HepG2 (cell line): ENCODE data around the gene KRTAP17-1. TPM values are rescaled to one million over a fixed set of nuclear protein-coding genes. Genes with fewer than 3 reads are reported as not detected.

ENCODE experiments used
- ATAC-seq: fragments of 200-7000 bp; cut with Tn5 transposase; 3 replicates; pipeline ENCODE4 v1.9.1; 2020; ENCODE audit warnings: mild to moderate bottlenecking, moderate library complexity
- BruUV-seq: library from RNA; stranded (reverse); fragments of 400-500 nt; replicated peaks from 2 replicates; lab custom pipeline; 2021; lab: Mats Ljungman, UMichigan
- CTCF ChIA-PET: fragments of 300-600 bp; formaldehyde crosslinking; extraction: SDS; loops from one replicate; lab custom pipeline; 2021; ENCODE audit warnings: low total read pairs, inconsistent platforms, low intra/inter-chr PET ratio; lab: Yijun Ruan, JAX
- POLR2A ChIA-PET: fragments of 350-600 bp; sonication (Branson Sonifier 250); formaldehyde crosslinking; loops from one replicate; lab custom pipeline; 2020; ENCODE audit warnings: antibody characterized with exemption, inconsistent platforms; lab: Yijun Ruan, JAX
- DNase-seq: peaks from one replicate; pipeline ENCODE4 v3.0.0-alpha.2; 2015; ENCODE audit warnings: low spot score
- FAIRE-seq: peaks from 3 replicates; lab custom pipeline; 2011; peaks lifted over from hg19 to GRCh38; lab: Jason Lieb, UNC
- H2AFZ ChIP-seq: one replicate; pipeline ENCODE4 v1.6.1; 2011; ENCODE audit warnings: low read length, inconsistent platforms
- H3K27ac ChIP-seq: fragments of 300-600 bp; 3 replicates; pipeline ENCODE4 v1.8.0; 2011; ENCODE audit warnings: mixed run types, mild to moderate bottlenecking, mixed read lengths, low read length, inconsistent platforms; ENCODE audit not compliant: insufficient read depth; ENCODE audit errors: extremely low read length
- H3K27me3 ChIP-seq, 2 experiments: fragments of 200-600 bp in 1 of 2; 2 replicates in 1 of 2; 3 replicates in 1 of 2; pipeline versions ENCODE4 v1.6.0 to v1.8.0; 2011; ENCODE audit warnings: low read length in 2 of 2, mild to moderate bottlenecking in 2 of 2, moderate library complexity in 2 of 2, inconsistent platforms in 1 of 2; ENCODE audit not compliant: insufficient read depth in 2 of 2, control insufficient read depth in 1 of 2
- H3K36me3 ChIP-seq, 2 experiments: fragments of 200-600 bp in 1 of 2; replicated peaks in 1 of 2; 2 replicates in 1 of 2; 3 replicates in 1 of 2; pipeline versions ENCODE4 v1.5.1 to v1.8.0; 2011; ENCODE audit warnings: low read length in 2 of 2, inconsistent platforms in 1 of 2; ENCODE audit not compliant: insufficient read depth in 2 of 2, control insufficient read depth in 1 of 2
- H3K4me1 ChIP-seq: 2 replicates; pipeline ENCODE4 v1.5.1; 2012; ENCODE audit warnings: low read length, inconsistent platforms; ENCODE audit not compliant: insufficient read depth
- H3K4me2 ChIP-seq: 2 replicates; pipeline ENCODE4 v1.6.0; 2011; ENCODE audit warnings: low read depth, low read length, inconsistent platforms
- H3K4me3 ChIP-seq, 3 experiments: fragments of 200-600 bp in 1 of 3; sonication (generic), shearing (Covaris generic) in 1 of 3; replicated peaks in 1 of 3; 2 replicates each; pipeline ENCODE4 v1.5.1; 2011 to 2016; ENCODE audit warnings: low read length in 3 of 3, inconsistent platforms in 2 of 3, low read depth in 2 of 3, mild to moderate bottlenecking in 2 of 3, control low read depth in 1 of 3, mixed read lengths in 1 of 3; ENCODE audit not compliant: insufficient read depth in 1 of 3
- H3K79me2 ChIP-seq: one replicate; pipeline ENCODE4 v1.6.1; 2011; ENCODE audit warnings: low read length, inconsistent platforms; ENCODE audit not compliant: insufficient read depth
- H3K9ac ChIP-seq: 2 replicates; pipeline ENCODE4 v1.6.0; 2011; ENCODE audit warnings: mild to moderate bottlenecking, low read depth, low read length, inconsistent platforms; ENCODE audit not compliant: insufficient read depth
- H3K9me3 ChIP-seq: 2 replicates; pipeline ENCODE4 v1.5.1; 2012; ENCODE audit warnings: mild to moderate bottlenecking, low read length
- H4K20me1 ChIP-seq: 2 replicates; pipeline ENCODE4 v1.6.0; 2011; ENCODE audit warnings: inconsistent platforms, mild to moderate bottlenecking, low read length, moderate library complexity; ENCODE audit not compliant: insufficient read depth
- CREBL2 ChIP-seq: sonication (generic); formaldehyde crosslinking; IDR thresholded peaks from 2 replicates; pipeline ENCODE4 v1.8.1; 2023; ENCODE audit warnings: missing genetic modification reagents, mild to moderate bottlenecking, borderline replicate concordance
- ELK4 ChIP-seq: sonication (generic); formaldehyde crosslinking; IDR thresholded peaks from 2 replicates; pipeline ENCODE4 v1.9.0; 2021; ENCODE audit warnings: missing genetic modification reagents, borderline replicate concordance
- MBNL3 ChIP-seq: fragments of 250-450 bp; sonication (Bioruptor Pico); conservative IDR thresholded peaks from 2 replicates; pipeline ENCODE4 v1.8.0; 2022; ENCODE audit warnings: mild to moderate bottlenecking, inconsistent platforms
- SIX1 ChIP-seq: sonication (generic); formaldehyde crosslinking; IDR thresholded peaks from 2 replicates; pipeline ENCODE4 v1.4.0; 2020; ENCODE audit warnings: missing genetic modification reagents, borderline replicate concordance
- TCF7L2 ChIP-seq: IDR thresholded peaks from 2 replicates; pipeline ENCODE4 v1.6.1; 2011; ENCODE audit warnings: mild to moderate bottlenecking, low read depth, low read length, moderate library complexity
- YEATS4 ChIP-seq: sonication (generic); formaldehyde crosslinking; IDR thresholded peaks from 2 replicates; pipeline ENCODE4 v1.4.0; 2020; ENCODE audit warnings: missing genetic modification reagents, borderline replicate concordance
- ZBTB43 ChIP-seq: sonication (generic); formaldehyde crosslinking; conservative IDR thresholded peaks from 2 replicates; pipeline ENCODE4 v1.4.0; 2020; ENCODE audit warnings: missing genetic modification reagents
- ZNF296 ChIP-seq: sonication (generic); formaldehyde crosslinking; conservative IDR thresholded peaks from 2 replicates; pipeline ENCODE4 v1.5.0; 2020; ENCODE audit warnings: mild to moderate bottlenecking, missing genetic modification reagents
- ZNF337 ChIP-seq: sonication (generic); formaldehyde crosslinking; IDR thresholded peaks from 2 replicates; pipeline ENCODE4 v1.5.1; 2020; ENCODE audit warnings: missing genetic modification reagents, low read depth, mild to moderate bottlenecking, borderline replicate concordance
- ZNF746 ChIP-seq: sonication (generic); formaldehyde crosslinking; IDR thresholded peaks from 2 replicates; pipeline ENCODE4 v1.8.0; 2022; ENCODE audit warnings: mild to moderate bottlenecking, missing genetic modification reagents
- WGBS: methylation state at CpG from one replicate; pipeline ENCODE4 v1.1.6; 2017; ENCODE audit warnings: low lambda C conversion rate; 5-methylcytosine and 5-hydroxymethylcytosine counted together
- in situ Hi-C: cut with HindIII; loops from 2 replicates; pipeline ENCODE4 v1.10.0; 2017; ENCODE audit warnings: low pct_unique_long_range_greater_than_20kb; ENCODE audit not compliant: extremely low pct_ligation_motif_present
- intact Hi-C: fragments of 100-400 bp; cut with micrococcal nuclease; formaldehyde crosslinking; loops from one replicate; pipeline ENCODE4 v1.10.0; 2022; ENCODE audit not compliant: unreplicated experiment
- polyA plus RNA-seq, 8 experiments: library from polyadenylated mRNA; depleted of rRNA in 3 of 8; stranded (reverse) in 7 of 8; unstranded in 1 of 8; fragments of >200 nt; fragmentation: Illumina TruSeq in 4 of 8; extraction: Trizol in 4 of 8; gene quantifications; 2 replicates each; pipeline versions ENCODE4 v1.2.1 to v1.2.3, GENCODE V29; 2011 to 2016; ENCODE audit warnings: low read depth in 4 of 8, missing spikeins in 1 of 8, mixed read lengths in 1 of 8; ENCODE audit not compliant: insufficient read depth in 1 of 8
- total RNA-seq, 5 experiments: library from RNA; depleted of rRNA; stranded (reverse); fragments of >200 nt; fragmentation: Illumina TruSeq; extraction: Trizol; gene quantifications; 2 replicates each; pipeline ENCODE4 v1.2.3, GENCODE V29; 2016; ENCODE audit warnings: low read depth in 1 of 5

Gene KRTAP17-1
- total and polyA plus RNA-seq, 2 of the 13 experiments (the other 11 are each of a cell fraction or from before 2014, with no cell fraction given), result not detected

- no peak for TF ChIP-seq MBNL3
These were observed 7.1 kb downstream of the KRTAP17-1 start (continued) for GRCh38 chr17:41308251-41308917.

GRCh38 chr17:41307647-41308046 lies 7.9 kb downstream of the KRTAP17-1 start:
- H3K79me2 ChIP-seq, result no peaks in the 10 kb centered on the region
- no TSS peak for BruUV-seq
- H3K9ac ChIP-seq, result no peak overlapping the region
- no peak overlapping the region for H2AFZ ChIP-seq
- H3K4me3 ChIP-seq, result no peak overlapping the region
- no peaks in the 10 kb centered on the region for H3K4me1 ChIP-seq
- TF ChIP-seq ZNF746, result no peak
- TF ChIP-seq ELK4 (CRISPR knock-in tag), result no peak
- no peak for TF ChIP-seq ZNF337 (CRISPR knock-in tag)
- no peaks in the 10 kb centered on the region for H3K9me3 ChIP-seq
- DNase-seq, result no peak
- ChIA-PET CTCF (no interaction called here), POLR2A (no interaction called here)
- ATAC-seq, result no peak
- H3K27ac ChIP-seq, result no peak overlapping the region
- no peak for FAIRE-seq
- in situ Hi-C loops (no loop called here), intact Hi-C loops (no loop called here)
- no peak overlapping the region for H3K4me2 ChIP-seq
- 60% methylated on average over 9 of the region's 9 CpGs for WGBS
- no peaks in the 10 kb centered on the region for H3K36me3 ChIP-seq
- H3K27me3 ChIP-seq, result peaks cover 3 to 33% of the 10 kb centered on the region in 2 experiments; a peak in 3 of 5 replicates
- H4K20me1 ChIP-seq, result no peaks in the 10 kb centered on the region

GRCh38 chr17:41304091-41304490 lies 11.4 kb downstream of the KRTAP17-1 start:
- H3K9ac ChIP-seq, result no peak overlapping the region
- BruUV-seq, result no TSS peak
- FAIRE-seq (no peak), ATAC-seq (no peak), DNase-seq (no peak)
- intact Hi-C loops (no loop called here), in situ Hi-C loops (no loop called here)
- H3K27me3 ChIP-seq, result peaks cover 3 to 47% of the 10 kb centered on the region in 2 experiments; a peak in 3 of 5 replicates
- no peak overlapping the region for H3K27ac ChIP-seq
- no peaks in the 10 kb centered on the region for H3K9me3 ChIP-seq
- no peaks in the 10 kb centered on the region for H4K20me1 ChIP-seq
- H3K4me3 ChIP-seq, result no peak overlapping the region
- H3K36me3 ChIP-seq, result no peaks in the 10 kb centered on the region
- WGBS, result 19% methylated on average over 12 of the region's 12 CpGs
- no peaks in the 10 kb centered on the region for H3K4me1 ChIP-seq
- H3K4me2 ChIP-seq, result no peak overlapping the region
- no peak overlapping the region for H2AFZ ChIP-seq
- ChIA-PET POLR2A (no interaction called here), CTCF (no interaction called here)
- no peaks in the 10 kb centered on the region for H3K79me2 ChIP-seq
- TF ChIP-seq ZBTB43 (CRISPR knock-in tag) (no peak), ZNF296 (no peak), CREBL2 (CRISPR knock-in tag) (no peak), TCF7L2 (no peak), YEATS4 (CRISPR knock-in tag) (no peak), SIX1 (CRISPR knock-in tag) (no peak)
